HG02970 (cell line): ENCODE measurements around the gene SAV1.

Experiments used
- ATAC-seq: cut with Tn5 transposase; IDR thresholded peaks from one replicate; pipeline ENCODE4 v1.9.1; 2021; ENCODE audit warnings: mild to moderate bottlenecking, moderate library complexity, moderate number of reproducible peaks; ENCODE audit not compliant: unreplicated experiment, low FRiP score

SAV1 gene

DNA sequence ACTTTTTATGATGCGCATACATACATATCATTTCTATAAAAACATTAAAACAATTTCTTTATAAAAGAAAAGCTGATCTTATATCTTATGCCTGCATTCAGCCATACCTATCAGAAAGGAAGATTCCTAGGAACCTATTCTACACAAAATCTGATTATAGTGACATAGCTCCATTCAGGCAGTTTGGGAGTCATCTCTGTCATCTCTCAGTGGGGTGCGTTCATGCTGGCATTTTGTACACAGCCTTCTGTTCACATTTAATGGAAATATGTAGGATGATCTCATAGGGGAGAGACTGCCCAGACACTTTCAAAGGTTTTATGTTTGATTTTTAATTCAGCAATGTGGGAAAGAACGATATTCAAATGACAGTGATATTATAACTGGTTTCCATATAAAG lies 55.3 kb downstream of the SAV1 start:
- ATAC-seq: no peak

GRCh38 chr14:50610465-50610864 lies 57.6 kb downstream of the SAV1 start:
- ATAC-seq: no peak

GRCh38 chr14:50608302-50608851 lies 59.7 kb downstream of the SAV1 start:
- no peak for ATAC-seq

DNA sequence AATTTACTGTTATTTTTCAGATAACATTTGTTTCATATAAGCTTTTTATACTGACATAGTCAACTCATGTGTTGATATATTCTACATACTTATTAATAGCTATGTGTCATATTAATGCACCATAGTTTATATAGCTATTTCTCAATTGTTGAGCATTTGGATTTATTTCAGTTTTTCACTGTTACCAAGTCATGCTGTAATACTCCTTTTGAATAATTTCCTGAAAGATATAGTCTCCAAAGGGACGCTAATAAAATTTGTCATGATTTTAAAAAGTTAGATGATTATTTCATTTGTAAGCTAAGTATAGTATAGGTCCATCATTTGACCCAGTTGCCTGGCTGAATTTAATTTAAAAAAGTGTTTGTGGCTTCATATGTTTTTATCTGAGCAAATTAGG lies 60.3 kb downstream of the SAV1 start:
- no peak for ATAC-seq

DNA sequence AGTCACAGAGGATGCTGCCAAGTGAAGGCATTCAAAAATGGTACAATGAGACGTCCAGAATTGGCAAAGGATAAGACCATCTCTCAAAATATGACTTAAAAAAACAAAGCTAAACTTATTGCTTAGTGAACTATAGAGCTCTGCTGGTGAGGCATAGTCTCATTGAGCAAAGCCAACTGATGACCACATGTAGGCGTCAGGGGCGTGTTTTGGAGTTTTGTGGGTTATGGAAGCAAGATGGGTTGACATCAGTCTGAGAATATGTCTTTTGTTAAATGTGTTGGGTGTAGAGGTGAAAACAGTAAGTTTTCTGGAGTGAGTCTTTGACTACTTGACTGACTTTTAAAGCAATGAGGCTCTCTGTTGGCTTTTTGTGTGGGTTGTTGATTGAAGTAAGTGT lies 60.9 kb downstream of the SAV1 start:
- no peak for ATAC-seq

DNA sequence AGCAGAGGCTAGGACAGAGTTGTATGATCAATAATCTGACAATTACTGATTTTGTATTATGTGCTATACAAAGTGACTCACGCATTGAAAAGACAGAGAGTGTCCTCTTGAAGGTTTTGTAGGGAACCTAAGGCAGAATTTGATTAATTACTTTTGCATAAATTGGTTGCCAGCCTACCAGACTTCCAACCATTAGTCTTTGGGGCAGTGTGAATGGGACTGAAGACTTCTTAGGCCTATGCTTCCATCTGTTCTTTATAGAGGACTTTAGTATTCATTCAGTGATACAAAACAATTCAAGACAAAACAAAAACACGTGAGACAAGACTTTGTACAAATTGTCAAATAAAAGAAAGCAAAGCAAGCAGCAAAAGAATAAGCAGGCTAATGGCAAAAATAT lies 61.6 kb downstream of the SAV1 start:
- ATAC-seq: no peak

GRCh38 chr14:50605766-50606165 lies 62.3 kb downstream of the SAV1 start:
- ATAC-seq: no peak

DNA sequence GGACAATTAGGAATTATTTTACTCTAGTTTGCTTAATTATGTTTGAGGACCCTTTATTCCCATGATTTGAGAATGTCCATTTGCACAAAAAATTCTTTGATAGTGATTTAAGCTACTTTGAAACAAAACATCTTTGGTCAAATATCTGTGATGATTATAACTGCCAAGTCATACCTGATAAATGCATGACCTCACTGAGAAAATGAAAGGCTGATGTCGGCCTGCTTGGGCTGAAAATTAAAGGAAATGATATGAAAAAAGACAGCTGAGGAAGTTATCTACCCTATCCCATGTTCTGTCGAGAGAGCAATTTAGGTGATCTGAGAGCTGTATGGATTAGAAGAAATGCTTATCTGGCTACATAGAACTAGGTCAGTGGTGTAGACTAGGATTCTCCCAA lies 64.5 kb downstream of the SAV1 start:
- ATAC-seq: no peak

DNA sequence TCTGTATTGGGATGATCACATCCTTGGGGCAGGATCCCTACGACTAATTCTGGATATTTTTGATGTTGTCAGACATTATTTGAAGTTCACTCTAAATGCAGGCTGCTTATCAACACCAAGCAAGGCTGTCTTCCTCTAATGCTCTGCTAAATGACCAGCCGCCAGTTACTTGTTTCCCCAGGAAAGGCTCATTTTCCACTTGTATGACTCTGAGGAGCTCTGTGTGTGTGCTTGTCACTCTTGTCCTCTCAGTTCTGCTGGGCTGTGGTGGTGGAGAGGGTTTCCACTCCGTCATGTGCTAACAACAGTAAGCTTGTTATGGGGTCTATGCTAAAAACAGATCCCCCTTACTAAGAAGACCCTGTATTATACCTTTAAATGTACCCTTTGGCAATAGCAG lies 66.1 kb downstream of the SAV1 start:
- no peak for ATAC-seq

GRCh38 chr14:50601394-50601793 lies 66.7 kb downstream of the SAV1 start:
- no peak for ATAC-seq

DNA sequence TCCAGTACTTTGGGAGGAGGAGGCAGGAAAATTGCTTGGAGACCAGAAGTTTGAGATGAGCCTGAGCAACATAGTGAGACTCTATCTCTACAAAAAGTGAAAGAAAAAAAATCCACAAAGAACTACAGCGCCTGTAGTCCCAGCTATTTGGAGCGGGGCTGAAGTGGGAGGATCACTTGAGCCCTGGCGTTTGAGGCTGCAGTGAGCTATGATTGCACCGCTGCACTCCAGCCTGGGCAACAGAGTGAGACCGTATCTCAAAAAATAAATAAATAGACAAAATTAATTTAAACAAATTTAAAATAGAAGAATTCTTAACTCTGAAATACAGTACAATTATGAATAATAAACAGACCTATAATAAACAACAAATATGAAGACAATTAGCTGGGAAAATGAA lies 67.3 kb downstream of the SAV1 start:
- ATAC-seq: no peak

DNA sequence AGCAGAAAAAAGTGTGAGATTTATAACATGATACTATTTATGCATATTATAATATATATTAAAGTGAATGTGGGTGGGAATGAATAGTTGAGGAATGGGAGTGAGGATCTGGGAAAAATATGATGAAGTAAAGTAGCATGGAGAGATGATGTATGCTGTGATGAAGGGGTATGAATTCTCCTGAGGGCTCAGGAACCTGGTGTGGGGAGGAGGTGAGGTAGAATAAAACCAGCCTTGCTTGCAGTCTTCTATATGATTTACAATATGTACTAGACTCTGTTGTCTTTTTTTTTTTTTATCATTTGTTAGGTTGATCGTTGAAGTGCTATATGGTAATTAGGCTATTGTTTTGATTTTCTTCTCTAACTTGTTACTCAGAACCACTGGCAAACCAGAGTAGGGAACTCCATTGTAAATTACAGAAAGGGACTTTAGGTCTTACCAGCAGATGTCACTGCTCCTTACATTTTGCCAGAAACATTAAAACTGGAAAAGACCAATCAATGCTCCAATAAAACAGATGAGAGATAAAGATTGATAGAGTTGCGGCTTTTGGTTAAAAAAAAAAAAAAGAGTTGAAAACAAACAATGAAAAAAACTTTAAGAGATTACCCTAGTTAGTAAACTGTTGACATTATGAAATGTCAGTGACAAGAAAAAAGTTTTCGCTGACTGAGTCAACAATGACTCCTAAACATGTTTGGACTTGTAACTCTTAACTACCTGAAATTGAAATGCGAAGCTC lies 68.2 kb downstream of the SAV1 start:
- ATAC-seq: no peak

DNA sequence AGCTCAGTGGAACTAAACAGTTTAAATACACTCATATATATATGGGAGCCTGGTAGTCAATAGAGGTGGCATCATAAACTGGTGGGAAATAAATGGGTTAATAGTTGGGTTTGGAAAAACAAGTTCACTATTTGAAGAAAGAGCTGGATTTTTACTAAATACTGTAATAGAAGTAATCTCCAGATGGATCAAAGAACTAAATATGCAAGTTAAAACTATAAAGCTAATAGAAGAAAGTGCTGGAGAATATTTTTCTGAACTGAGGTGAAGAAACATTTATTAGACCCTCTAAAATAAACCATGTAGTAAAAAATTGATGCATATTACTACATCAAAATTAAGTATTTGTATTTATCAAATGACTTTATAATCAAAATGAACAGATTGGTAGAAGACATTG lies 69.3 kb downstream of the SAV1 start:
- no peak for ATAC-seq

DNA sequence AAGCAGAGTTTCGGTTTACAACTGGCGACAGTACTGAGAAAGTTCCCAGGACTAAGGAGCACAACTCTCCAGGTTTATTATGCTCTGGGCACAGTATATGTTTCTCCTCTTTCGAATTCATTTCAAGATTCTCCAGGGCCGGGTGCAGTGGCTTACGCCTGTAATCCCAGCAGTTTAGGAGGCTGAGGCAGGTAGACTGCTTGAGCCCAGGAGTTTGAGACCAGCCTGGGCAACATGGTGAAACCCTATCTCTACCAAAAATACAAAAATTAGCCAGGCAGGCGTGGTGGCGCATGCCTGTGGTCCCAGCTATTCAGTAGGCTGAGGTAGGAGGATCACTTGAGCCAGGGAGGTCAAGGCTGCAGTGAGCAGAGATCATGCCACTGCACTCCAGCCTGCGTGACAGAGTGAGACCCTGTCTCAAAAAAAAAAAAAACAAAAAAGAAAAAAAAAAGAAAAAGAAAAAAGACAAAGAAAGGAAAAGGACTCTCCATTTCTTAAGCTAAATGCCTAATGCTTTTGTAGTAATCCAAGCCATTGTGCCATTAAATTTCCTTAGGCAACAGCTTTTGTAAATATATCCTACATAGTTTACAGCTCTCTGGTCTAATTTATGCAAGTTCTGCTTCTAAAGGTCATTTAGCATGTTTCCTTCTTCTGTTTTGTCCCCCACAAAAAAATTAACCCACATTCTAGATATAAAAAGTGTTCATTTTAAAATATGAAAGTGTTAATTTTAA lies 73.4 kb downstream of the SAV1 start:
- ATAC-seq: no peak

- no peak for ATAC-seq
Measured at GRCh38 chr14:50590464-50590863, 77.6 kb downstream of the SAV1 start.
